HG03175 (cell line): ENCODE results near the gene KIAA0930.

Experiments used
- ATAC-seq: cut with Tn5 transposase; IDR thresholded peaks from one replicate; pipeline ENCODE4 v1.9.1; 2021; ENCODE audit warnings: mild to moderate bottlenecking, moderate library complexity; ENCODE audit not compliant: unreplicated experiment

KIAA0930 gene

GRCh38 chr22:45144916-45145315 is 95.8 kb downstream of the KIAA0930 start:
- ATAC-seq: no peak

- ATAC-seq: no peak
Observed at GRCh38 chr22:45142376-45142775, 98.3 kb downstream of the KIAA0930 start.
